HUES48 (cell line): ENCODE data around the gene PSMA8.
"Not testable (repeated sequence)": the region's sequence is repeated elsewhere in the genome, so short reads cannot be mapped to it uniquely, and the experiment has no call there.

Experiments used
- H3K27ac ChIP-seq: one replicate; pipeline ENCODE4 v1.7.0; 2013; ENCODE audit warnings: low read depth, low read length, inconsistent platforms
- H3K27me3 ChIP-seq: 2 replicates; pipeline ENCODE4 v1.6.1; 2013; ENCODE audit warnings: mild to moderate bottlenecking, low read length; ENCODE audit not compliant: control insufficient read depth, insufficient read depth
- H3K36me3 ChIP-seq: 2 replicates; pipeline ENCODE4 v1.6.1; 2013; ENCODE audit warnings: low read length; ENCODE audit not compliant: control insufficient read depth, insufficient read depth
- H3K4me1 ChIP-seq: 2 replicates; pipeline ENCODE4 v1.6.1; 2013; ENCODE audit warnings: mild to moderate bottlenecking, low read length; ENCODE audit not compliant: control insufficient read depth, insufficient read depth
- H3K4me3 ChIP-seq: 2 replicates; pipeline ENCODE4 v1.5.1; 2013; ENCODE audit warnings: mild to moderate bottlenecking, low read depth, low read length
- H3K9ac ChIP-seq: 2 replicates; pipeline ENCODE4 v1.6.1; 2013; ENCODE audit warnings: mild to moderate bottlenecking, low read depth, low read length, moderate library complexity
- H3K9me3 ChIP-seq: 2 replicates; pipeline ENCODE4 v1.6.1; 2013; ENCODE audit warnings: low read length; ENCODE audit not compliant: control insufficient read depth, insufficient read depth

Gene PSMA8

GRCh38 chr18:26233208-26233607 is 99.5 kb downstream of the PSMA8 start:
- no peaks in the 10 kb centered on the region for H3K9me3 ChIP-seq
- no peak overlapping the region; the same call in 1 of the 2 replicates for H3K9ac ChIP-seq
- no peaks in the 10 kb centered on the region for H3K36me3 ChIP-seq
- H3K4me3 ChIP-seq = peak overlapping the region; percentile 7; the same call in 1 of the 2 replicates
- H3K4me1 ChIP-seq = peaks cover 44% of the 10 kb centered on the region
- H3K27ac ChIP-seq = peak overlapping the region; percentile 93
- H3K27me3 ChIP-seq = no peaks in the 10 kb centered on the region

DNA sequence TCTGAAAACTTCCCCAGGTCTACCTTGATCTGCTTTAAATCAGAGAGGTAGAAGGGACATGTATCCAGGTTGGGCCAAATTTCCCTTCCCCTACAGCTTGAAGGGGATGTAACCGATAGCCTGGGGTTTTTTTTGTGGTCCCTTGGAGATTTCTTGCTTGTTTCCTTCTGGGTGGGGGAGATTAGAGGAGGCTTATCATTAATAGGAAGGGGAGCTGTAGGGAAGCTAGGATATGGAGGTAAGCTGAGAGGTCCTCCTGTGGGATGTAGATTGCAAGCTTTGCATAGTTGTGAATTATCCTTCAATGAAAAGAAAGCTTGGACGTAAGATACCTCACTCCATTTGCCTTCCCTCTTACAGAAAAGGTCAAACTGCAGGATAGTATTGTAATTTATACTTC is 103.7 kb downstream of the PSMA8 start:
- H3K9ac ChIP-seq, H3K27me3 ChIP-seq, H3K4me3 ChIP-seq, H3K36me3 ChIP-seq, H3K9me3 ChIP-seq: not testable (repeated sequence)
- Histone ChIP-seq H3K27ac (peak overlapping the region; percentile 74), H3K4me1 (peaks cover 28% of the 10 kb centered on the region)

DNA sequence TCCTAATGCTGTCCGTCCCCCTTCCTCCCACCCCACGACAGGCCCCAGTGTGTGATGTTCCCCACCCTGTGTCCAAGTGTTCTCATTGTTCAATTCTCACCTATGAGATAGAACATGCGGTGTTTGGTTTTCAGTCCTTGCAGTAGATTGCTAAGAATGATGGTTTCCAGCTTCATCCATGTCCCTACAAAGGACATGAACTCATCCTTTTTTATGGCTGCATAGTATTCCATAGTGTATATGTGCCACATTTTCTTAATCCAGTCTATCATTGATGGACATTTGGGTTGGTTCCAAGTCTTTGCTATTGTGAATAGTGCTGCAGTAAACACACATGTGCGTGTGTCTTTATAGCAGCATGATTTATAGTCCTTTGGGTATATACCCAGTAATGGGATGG is 105.0 kb downstream of the PSMA8 start:
- not testable (repeated sequence) for H3K9ac ChIP-seq, H3K27ac ChIP-seq, H3K36me3 ChIP-seq, H3K9me3 ChIP-seq, H3K27me3 ChIP-seq, H3K4me3 ChIP-seq
- peaks cover 20% of the 10 kb centered on the region for H3K4me1 ChIP-seq

DNA sequence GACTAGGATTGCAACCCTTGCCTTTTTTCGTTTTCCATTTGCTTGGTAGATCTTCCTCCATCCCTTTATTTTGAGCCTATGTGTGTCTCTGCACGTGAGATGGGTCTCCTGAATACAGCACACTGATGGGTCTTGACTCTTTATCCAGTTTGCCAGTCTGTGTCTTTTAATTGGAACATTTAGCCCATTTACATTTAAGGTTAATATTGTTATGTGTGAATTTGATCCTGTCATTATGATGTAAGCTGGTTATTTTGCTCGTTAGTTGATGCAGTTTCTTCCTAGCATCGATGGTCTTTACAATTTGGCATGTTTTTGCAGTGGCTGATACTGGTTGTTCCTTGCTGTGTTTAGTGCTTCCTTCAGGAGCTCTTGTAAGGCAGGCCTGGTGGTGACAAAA is 108.7 kb downstream of the PSMA8 start:
- not testable (repeated sequence) for H3K27me3 ChIP-seq, H3K9me3 ChIP-seq, H3K9ac ChIP-seq, H3K27ac ChIP-seq, H3K4me3 ChIP-seq, H3K36me3 ChIP-seq, H3K4me1 ChIP-seq
